Measurements from ENCODE around the gene PPAN.
A peak's percentile ranks its signal among the peaks of the same experiment; 100 is the strongest.

Gene PPAN

GRCh38 chr19:10109528-10109927, 3.4 kb downstream of the PPAN start:
- TF ChIP-seq CTCF (conservative IDR thresholded peaks at IDR 0.05; ENCODE audit: low read depth, low read length): no peak
- DNase-seq (ENCODE audit: low read depth): no peak

GRCh38 chr19:10110076-10110971, 4.2 kb downstream of the PPAN start:
- no peak for TF ChIP-seq CTCF (conservative IDR thresholded peaks at IDR 0.05; ENCODE audit: low read depth, low read length)
- no peak overlapping the region for H3K4me3 ChIP-seq (ENCODE audit: low read length)
- no peak for DNase-seq (ENCODE audit: low read depth)

More at GRCh38 chr19:10109528-10109927, 3.4 kb downstream of the PPAN start:
- no peak overlapping the region for H3K4me3 ChIP-seq (ENCODE audit: low read length)

- DNase-seq (ENCODE audit: low read depth): no peak
- no peak for TF ChIP-seq CTCF (conservative IDR thresholded peaks at IDR 0.05; ENCODE audit: low read depth, low read length)
- H3K4me3 ChIP-seq (ENCODE audit: low read length): no peak overlapping the region
These were observed 4.8 kb downstream of the PPAN start for GRCh38 chr19:10110972-10111317.

- no peak within 1 kb of the TSS for H3K4me3 ChIP-seq (ENCODE audit: low read length)
- no peak for TF ChIP-seq CTCF (conservative IDR thresholded peaks at IDR 0.05; ENCODE audit: low read depth, low read length)
- no peak for DNase-seq (ENCODE audit: low read depth)
These were observed 5.2 kb downstream of the PPAN start, which contains the start of gene P2RY11 for GRCh38 chr19:10111405-10111811. P2RY11 (plus strand) TSS chr19:10111693; CDS start chr19:10111722, 29 bp downstream.

GRCh38 chr19:10112037-10112761, 6.0 kb downstream of the PPAN start:
- no peak for TF ChIP-seq CTCF (conservative IDR thresholded peaks at IDR 0.05; ENCODE audit: low read depth, low read length)
- DNase-seq (ENCODE audit: low read depth): no peak
- no peak overlapping the region for H3K4me3 ChIP-seq (ENCODE audit: low read length)

- no peak for DNase-seq (ENCODE audit: low read depth)
- H3K4me3 ChIP-seq (ENCODE audit: low read length): no peak overlapping the region
- peak; percentile 74 for TF ChIP-seq CTCF (conservative IDR thresholded peaks at IDR 0.05; ENCODE audit: low read depth, low read length)
These were observed 6.9 kb downstream of the PPAN start for GRCh38 chr19:10112895-10113591.

All from retinal pigment epithelial cell (primary cell).